Peyer's patch (tissue), 4 donors: Measurements from ENCODE around the gene EGR4.

ENCODE experiments used
- CTCF ChIP-seq, 6 experiments: fragments of 450-650 bp in 4 of 6; fragments of 200-600 bp in 2 of 6; sonication (generic) in 1 of 6; IDR thresholded peaks; one replicate each; pipeline ENCODE4 v1.5.1; 2017 to 2019; ENCODE audit warnings: antibody characterized with exemption in 6 of 6, mild to moderate bottlenecking in 3 of 6, moderate library complexity in 1 of 6
- POLR2A ChIP-seq, 2 donors: fragments of 450-650 bp; IDR thresholded peaks; one replicate each; pipeline ENCODE4 v1.5.1; 2017; ENCODE audit warnings: antibody characterized with exemption in 2 of 2, mild to moderate bottlenecking in 2 of 2, moderate library complexity in 2 of 2

GRCh38 chr2:73258913-73259215, 34.5 kb downstream of the EGR4 start:
- no peak for TF ChIP-seq POLR2A (IDR thresholded peaks at IDR 0.05)
- no peak for TF ChIP-seq CTCF (IDR thresholded peaks at IDR 0.05)
